Ishikawa (cell line): Measurements from ENCODE around the gene ROBO3.

Source experiments
- CEBPB ChIP-seq: IDR thresholded peaks from 2 replicates; pipeline ENCODE4 v1.6.1; 2012
- CREB1 ChIP-seq: IDR thresholded peaks from 2 replicates; pipeline ENCODE4 v1.6.1; 2012; ENCODE audit warnings: low read depth
- EGR1 ChIP-seq: IDR thresholded peaks from 2 replicates; pipeline ENCODE4 v1.6.1; 2012
- EP300 ChIP-seq: IDR thresholded peaks from 2 replicates; pipeline ENCODE4 v1.6.1; 2012; ENCODE audit warnings: borderline replicate concordance
- FOXM1 ChIP-seq: IDR thresholded peaks from 2 replicates; pipeline ENCODE4 v1.6.1; 2012; ENCODE audit warnings: low read depth, borderline replicate concordance
- NFIC ChIP-seq: IDR thresholded peaks from 2 replicates; pipeline ENCODE4 v1.6.1; 2012
- RAD21 ChIP-seq: IDR thresholded peaks from 2 replicates; pipeline ENCODE4 v1.6.1; 2012; ENCODE audit warnings: low read depth
- TAF1 ChIP-seq: IDR thresholded peaks from 2 replicates; pipeline ENCODE4 v1.6.1; 2012; ENCODE audit warnings: low read depth, mild to moderate bottlenecking
- TCF12 ChIP-seq: IDR thresholded peaks from 2 replicates; pipeline ENCODE4 v1.6.1; 2012; ENCODE audit warnings: low read depth
- TEAD4 ChIP-seq: IDR thresholded peaks from 2 replicates; pipeline ENCODE4 v1.6.1; 2012
- YY1 ChIP-seq: IDR thresholded peaks from 2 replicates; pipeline ENCODE4 v1.6.1; 2012; ENCODE audit warnings: low read depth
- ZBTB7A ChIP-seq: IDR thresholded peaks from 2 replicates; pipeline ENCODE4 v1.6.1; 2012; ENCODE audit warnings: low read depth
- TF ChIP-seq, protein P1 (sequence below): IDR thresholded peaks from 2 replicates; pipeline ENCODE4 v1.6.1; 2012
- TF ChIP-seq, protein P2 (sequence below): IDR thresholded peaks from 2 replicates; pipeline ENCODE4 v1.6.1; 2012; ENCODE audit warnings: low read depth, mild to moderate bottlenecking

ROBO3 gene

DNA sequence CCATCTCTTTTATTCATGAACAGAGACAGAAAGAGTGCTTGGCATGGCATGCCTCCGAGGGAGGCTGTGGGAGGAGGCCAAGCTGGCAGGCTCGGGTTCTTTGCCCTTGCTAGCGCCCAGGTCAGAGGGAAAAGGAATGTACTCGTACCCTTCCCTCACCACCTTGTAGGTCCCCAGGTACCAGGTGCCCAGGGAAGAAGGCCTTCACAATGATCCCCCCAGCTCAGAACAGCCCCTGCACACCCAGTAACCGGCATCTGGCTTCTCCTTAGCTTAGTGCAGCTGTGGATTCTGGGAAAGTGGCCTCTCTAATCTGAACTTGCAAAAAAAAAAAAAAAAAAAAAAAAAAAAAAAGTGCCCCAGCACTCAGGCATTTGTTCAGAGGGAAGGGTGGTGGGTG lies 55.1 kb downstream of the ROBO3 start:
- TF ChIP-seq EGR1 (no peak), ZBTB7A (no peak), TEAD4 (no peak), RAD21 (no peak), CREB1 (no peak), YY1 (no peak), FOXM1 (no peak), TAF1 (no peak), CEBPB (no peak), NFIC (no peak)
- TF ChIP-seq, protein P1, sequence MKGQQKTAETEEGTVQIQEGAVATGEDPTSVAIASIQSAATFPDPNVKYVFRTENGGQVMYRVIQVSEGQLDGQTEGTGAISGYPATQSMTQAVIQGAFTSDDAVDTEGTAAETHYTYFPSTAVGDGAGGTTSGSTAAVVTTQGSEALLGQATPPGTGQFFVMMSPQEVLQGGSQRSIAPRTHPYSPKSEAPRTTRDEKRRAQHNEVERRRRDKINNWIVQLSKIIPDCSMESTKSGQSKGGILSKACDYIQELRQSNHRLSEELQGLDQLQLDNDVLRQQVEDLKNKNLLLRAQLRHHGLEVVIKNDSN, result no peak
- TF ChIP-seq, protein P2, sequence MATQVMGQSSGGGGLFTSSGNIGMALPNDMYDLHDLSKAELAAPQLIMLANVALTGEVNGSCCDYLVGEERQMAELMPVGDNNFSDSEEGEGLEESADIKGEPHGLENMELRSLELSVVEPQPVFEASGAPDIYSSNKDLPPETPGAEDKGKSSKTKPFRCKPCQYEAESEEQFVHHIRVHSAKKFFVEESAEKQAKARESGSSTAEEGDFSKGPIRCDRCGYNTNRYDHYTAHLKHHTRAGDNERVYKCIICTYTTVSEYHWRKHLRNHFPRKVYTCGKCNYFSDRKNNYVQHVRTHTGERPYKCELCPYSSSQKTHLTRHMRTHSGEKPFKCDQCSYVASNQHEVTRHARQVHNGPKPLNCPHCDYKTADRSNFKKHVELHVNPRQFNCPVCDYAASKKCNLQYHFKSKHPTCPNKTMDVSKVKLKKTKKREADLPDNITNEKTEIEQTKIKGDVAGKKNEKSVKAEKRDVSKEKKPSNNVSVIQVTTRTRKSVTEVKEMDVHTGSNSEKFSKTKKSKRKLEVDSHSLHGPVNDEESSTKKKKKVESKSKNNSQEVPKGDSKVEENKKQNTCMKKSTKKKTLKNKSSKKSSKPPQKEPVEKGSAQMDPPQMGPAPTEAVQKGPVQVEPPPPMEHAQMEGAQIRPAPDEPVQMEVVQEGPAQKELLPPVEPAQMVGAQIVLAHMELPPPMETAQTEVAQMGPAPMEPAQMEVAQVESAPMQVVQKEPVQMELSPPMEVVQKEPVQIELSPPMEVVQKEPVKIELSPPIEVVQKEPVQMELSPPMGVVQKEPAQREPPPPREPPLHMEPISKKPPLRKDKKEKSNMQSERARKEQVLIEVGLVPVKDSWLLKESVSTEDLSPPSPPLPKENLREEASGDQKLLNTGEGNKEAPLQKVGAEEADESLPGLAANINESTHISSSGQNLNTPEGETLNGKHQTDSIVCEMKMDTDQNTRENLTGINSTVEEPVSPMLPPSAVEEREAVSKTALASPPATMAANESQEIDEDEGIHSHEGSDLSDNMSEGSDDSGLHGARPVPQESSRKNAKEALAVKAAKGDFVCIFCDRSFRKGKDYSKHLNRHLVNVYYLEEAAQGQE, result no peak

DNA sequence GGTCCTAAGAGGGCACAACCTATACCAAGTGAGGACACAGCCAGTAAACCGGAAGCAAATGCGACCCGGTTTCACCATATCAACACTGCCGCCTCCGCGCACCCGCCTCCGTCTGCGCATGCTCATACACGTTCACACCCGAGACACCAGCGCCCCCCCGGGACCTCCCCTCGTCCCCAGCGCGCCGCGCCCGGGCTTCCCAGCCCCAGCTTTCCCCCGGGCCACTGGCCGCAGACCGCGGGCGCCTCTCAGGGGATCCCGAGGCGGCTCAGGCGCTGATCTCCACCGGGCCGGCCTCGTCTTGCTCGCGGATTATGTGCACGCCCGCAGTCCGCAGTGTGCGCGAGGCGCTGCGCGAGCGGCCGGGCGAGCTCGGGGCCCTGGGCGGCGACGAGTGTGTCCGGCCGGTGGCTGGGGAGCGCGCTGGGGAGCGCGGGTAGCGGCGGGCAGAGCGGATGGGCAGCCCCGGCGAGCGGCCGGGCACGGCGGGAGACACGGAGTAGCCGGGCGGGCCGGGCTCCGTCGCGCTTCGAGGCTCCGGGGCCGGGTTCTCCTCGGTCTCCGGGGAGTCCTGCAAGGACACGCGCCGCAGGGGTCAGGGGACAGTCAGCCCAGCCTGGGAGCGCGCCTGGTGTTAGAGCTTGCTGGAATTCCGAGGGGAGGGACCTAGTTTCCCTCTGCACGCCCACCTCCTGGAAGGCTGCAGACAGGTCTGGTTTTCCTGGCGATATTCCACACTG lies 55.8 kb downstream of the ROBO3 start:
- no peak for TF ChIP-seq YY1
- no peak for TF ChIP-seq EP300
- TF ChIP-seq, protein P1, result no peak
- no peak for TF ChIP-seq CEBPB
- TF ChIP-seq TCF12, result no peak
- TF ChIP-seq, protein P2, result no peak
- no peak for TF ChIP-seq NFIC
- no peak for TF ChIP-seq CREB1

DNA sequence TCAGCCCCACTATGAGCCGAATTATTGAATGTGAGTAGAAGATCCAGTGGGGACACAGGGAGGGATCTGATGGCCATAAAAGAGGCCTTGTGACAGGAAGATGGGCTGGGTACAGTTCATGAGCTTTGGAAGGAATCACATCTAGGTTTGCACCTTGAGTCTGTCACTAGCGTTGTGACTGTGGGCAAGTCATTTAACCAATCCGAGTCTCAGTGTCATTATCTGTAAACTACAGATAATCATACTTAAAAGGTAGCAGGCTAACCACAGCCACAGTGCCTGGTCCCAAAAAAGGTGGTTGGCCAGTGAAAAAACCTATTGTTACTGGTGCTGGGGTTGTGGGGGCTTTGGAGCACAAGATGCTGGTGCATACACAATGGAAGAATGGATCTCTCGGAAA lies 57.6 kb downstream of the ROBO3 start:
- TF ChIP-seq ZBTB7A, result no peak
- TF ChIP-seq TEAD4, result no peak
- no peak for TF ChIP-seq EP300
- TF ChIP-seq EGR1, result no peak
- no peak for TF ChIP-seq FOXM1
- TF ChIP-seq CEBPB, result no peak
- no peak for TF ChIP-seq YY1
- TF ChIP-seq RAD21, result no peak
- TF ChIP-seq, protein P2, result no peak

DNA sequence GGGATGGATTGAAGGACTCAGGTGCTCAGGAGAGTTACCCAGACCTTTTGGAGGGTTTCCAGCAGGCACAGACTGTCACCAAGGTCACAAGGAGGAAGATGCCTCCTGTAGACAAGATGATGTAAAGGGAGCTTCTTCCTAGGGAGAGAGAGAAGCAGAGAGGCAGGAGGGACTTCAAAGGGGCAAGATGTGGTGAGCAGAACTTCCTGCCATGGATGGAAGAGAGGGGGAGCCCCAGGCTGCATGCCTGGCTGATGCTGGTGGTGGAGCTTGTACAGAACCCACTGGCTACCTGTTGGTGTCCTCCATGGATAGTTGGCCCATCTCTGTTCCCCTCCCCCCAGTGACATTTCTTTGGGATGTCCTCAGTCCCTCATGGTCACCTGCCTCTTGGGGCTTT lies 58.1 kb downstream of the ROBO3 start:
- no peak for TF ChIP-seq TAF1
- TF ChIP-seq YY1, result no peak
- no peak for TF ChIP-seq CREB1

DNA sequence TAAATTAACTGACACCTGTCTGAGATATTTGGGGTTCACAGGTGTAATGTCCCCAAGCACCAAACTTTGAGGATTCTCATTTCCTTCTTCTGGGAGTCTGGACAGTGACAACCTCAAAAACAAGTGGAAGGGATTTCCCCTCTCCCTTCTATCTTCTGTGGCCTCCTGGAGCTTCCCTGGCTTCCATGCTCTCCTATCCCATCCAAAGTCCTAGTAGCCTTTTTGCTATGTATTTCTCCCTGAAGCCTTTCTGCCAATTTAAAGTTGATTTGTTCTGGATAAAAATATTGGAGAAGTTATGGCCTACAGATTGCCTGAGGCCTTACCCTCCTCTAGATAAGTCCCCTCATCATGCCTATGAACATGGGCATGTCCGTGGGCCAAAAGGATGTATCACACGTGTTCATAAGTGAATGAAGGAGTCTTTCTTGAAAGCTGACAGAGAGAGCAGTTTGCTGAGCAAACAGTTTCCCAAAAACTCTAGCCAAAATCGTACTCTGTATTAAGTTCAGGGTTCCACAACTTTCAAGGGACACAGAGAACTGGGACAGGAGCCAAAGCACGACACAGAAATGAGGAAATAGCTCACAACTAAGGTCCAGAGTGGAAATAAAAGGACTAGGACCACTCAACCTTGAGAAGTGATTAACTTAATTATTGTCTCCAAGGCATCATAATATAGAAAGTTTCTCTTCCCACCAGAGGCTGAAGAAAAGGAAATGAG lies 63.9 kb downstream of the ROBO3 start:
- no peak for TF ChIP-seq EP300
- TF ChIP-seq NFIC, result no peak
- TF ChIP-seq RAD21, result no peak
- TF ChIP-seq, protein P2, result no peak
- no peak for TF ChIP-seq CEBPB
- TF ChIP-seq YY1, result no peak
- TF ChIP-seq TAF1, result no peak
- no peak for TF ChIP-seq EGR1
- no peak for TF ChIP-seq ZBTB7A
- no peak for TF ChIP-seq TCF12
- no peak for TF ChIP-seq CREB1
- TF ChIP-seq, protein P1, result no peak
- no peak for TF ChIP-seq FOXM1
- TF ChIP-seq TEAD4, result no peak
